ENCODE results near the gene TMEM179.
"Not testable (repeated sequence)": the region's sequence is repeated elsewhere in the genome, so short reads cannot be mapped to it uniquely, and the experiment has no call there.

TMEM179 gene

GRCh38 chr14:104585966-104586697 is 18.4 kb downstream of the TMEM179 start:
- FAIRE-seq = no peak

GRCh38 chr14:104584557-104584956 is 20.0 kb downstream of the TMEM179 start:
- FAIRE-seq = no peak

- no peak for FAIRE-seq
Observed at GRCh38 chr14:104583424-104584306, 20.9 kb downstream of the TMEM179 start.

- FAIRE-seq = no peak
Observed at GRCh38 chr14:104582662-104583061, 21.9 kb downstream of the TMEM179 start.

GRCh38 chr14:104582005-104582404 is 22.6 kb downstream of the TMEM179 start:
- FAIRE-seq = no peak

- FAIRE-seq = no peak
Observed at GRCh38 chr14:104581521-104581920, 23.1 kb downstream of the TMEM179 start.

- FAIRE-seq = no peak
Observed at GRCh38 chr14:104580961-104581360, 23.6 kb downstream of the TMEM179 start.

GRCh38 chr14:104579939-104580338 is 24.6 kb downstream of the TMEM179 start:
- not testable (repeated sequence) for FAIRE-seq

- no peak for FAIRE-seq
Observed at GRCh38 chr14:104579507-104579906, 25.1 kb downstream of the TMEM179 start, which contains the start of gene C14orf180. C14orf180 (plus strand) TSS chr14:104579764; CDS start chr14:104586431, 6,667 bp downstream.

GRCh38 chr14:104578321-104578720 is 26.3 kb downstream of the TMEM179 start:
- no peak for FAIRE-seq

- FAIRE-seq = no peak
Observed at GRCh38 chr14:104577847-104578301, 26.7 kb downstream of the TMEM179 start.

- FAIRE-seq = no peak
Observed at GRCh38 chr14:104577426-104577825, 27.1 kb downstream of the TMEM179 start.

GRCh38 chr14:104576970-104577332 is 27.6 kb downstream of the TMEM179 start:
- no peak for FAIRE-seq

- FAIRE-seq = no peak
Observed at GRCh38 chr14:104576232-104576969, 28.2 kb downstream of the TMEM179 start.

- FAIRE-seq = no peak
Observed at GRCh38 chr14:104574978-104575583, 29.5 kb downstream of the TMEM179 start.

- FAIRE-seq = no peak
Observed at GRCh38 chr14:104574536-104574935, 30.0 kb downstream of the TMEM179 start.

- FAIRE-seq = no peak
Observed at GRCh38 chr14:104573930-104574329, 30.6 kb downstream of the TMEM179 start.

- FAIRE-seq = no peak
Observed at GRCh38 chr14:104572668-104573067, 31.9 kb downstream of the TMEM179 start.

- FAIRE-seq = no peak
Observed at GRCh38 chr14:104572024-104572626, 32.4 kb downstream of the TMEM179 start.

GRCh38 chr14:104571246-104571645 is 33.3 kb downstream of the TMEM179 start:
- no peak for FAIRE-seq

- no peak for FAIRE-seq
Observed at GRCh38 chr14:104569435-104569834, 35.1 kb downstream of the TMEM179 start.

- no peak for FAIRE-seq
Observed at GRCh38 chr14:104568620-104569019, 36.0 kb downstream of the TMEM179 start.

GRCh38 chr14:104567957-104568225 is 36.7 kb downstream of the TMEM179 start:
- FAIRE-seq = no peak
